HepG2 (cell line): ENCODE measurements around the gene VSIG10L2. TPM values are rescaled to one million over a fixed set of nuclear protein-coding genes. Genes with fewer than 3 reads are reported as not detected.

Source experiments
- AHR ChIP-seq: IDR thresholded peaks from 2 replicates; pipeline ENCODE4 v1.6.1; 2018; ENCODE audit warnings: missing genetic modification reagents, missing compliant biosample characterization
- BHLHE40 ChIP-seq: IDR thresholded peaks from 2 replicates; pipeline ENCODE4 v1.6.1; 2011; ENCODE audit warnings: low read length, improper control_type of control experiment
- CREB3 ChIP-seq: sonication (generic); formaldehyde crosslinking; IDR thresholded peaks from 2 replicates; pipeline ENCODE4 v1.5.0; 2020; ENCODE audit warnings: missing genetic modification reagents
- DZIP1 ChIP-seq: sonication (generic); formaldehyde crosslinking; IDR thresholded peaks from 2 replicates; pipeline ENCODE4 v1.5.0; 2020; ENCODE audit warnings: mild to moderate bottlenecking, missing genetic modification reagents
- ELF4 ChIP-seq: sonication (generic); formaldehyde crosslinking; IDR thresholded peaks from 2 replicates; pipeline ENCODE4 v1.5.0; 2020; ENCODE audit warnings: missing genetic modification reagents, mild to moderate bottlenecking, moderate library complexity, borderline replicate concordance
- FOXK1 ChIP-seq: sonication (generic); formaldehyde crosslinking; IDR thresholded peaks from 2 replicates; pipeline ENCODE4 v1.4.0; 2020; ENCODE audit warnings: low read depth, missing genetic modification reagents, borderline replicate concordance
- HMG20B ChIP-seq: conservative IDR thresholded peaks from 2 replicates; pipeline ENCODE4 v1.6.1; 2016; ENCODE audit warnings: missing genetic modification reagents, missing compliant biosample characterization
- HMGXB4 ChIP-seq, 2 experiments: sonication (generic) in 1 of 2; formaldehyde crosslinking in 1 of 2; IDR thresholded peaks; 2 replicates each; pipeline versions ENCODE4 v1.4.0 to v1.6.1; 2018 to 2020; ENCODE audit warnings: missing genetic modification reagents in 2 of 2, borderline replicate concordance in 1 of 2, low read depth in 1 of 2, mild to moderate bottlenecking in 1 of 2, missing biosample characterization in 1 of 2
- HOXA7 ChIP-seq: sonication (generic); formaldehyde crosslinking; IDR thresholded peaks from 2 replicates; pipeline ENCODE4 v1.8.1; 2022; ENCODE audit warnings: mild to moderate bottlenecking, missing genetic modification reagents, moderate library complexity
- MED8 ChIP-seq: sonication (generic); formaldehyde crosslinking; IDR thresholded peaks from 2 replicates; pipeline ENCODE4 v1.8.1; 2023; ENCODE audit warnings: mild to moderate bottlenecking, missing genetic modification reagents; ENCODE audit not compliant: insufficient replicate concordance
- MIXL1 ChIP-seq: IDR thresholded peaks from 2 replicates; pipeline ENCODE4 v1.6.1; 2016
- NCOA1 ChIP-seq: sonication (generic); formaldehyde crosslinking; IDR thresholded peaks from 2 replicates; pipeline ENCODE4 v1.9.0; 2021; ENCODE audit warnings: missing genetic modification reagents
- POLR2A ChIP-seq, 2 experiments: IDR thresholded peaks; 2 replicates each; pipeline ENCODE4 v1.6.1; 2011; ENCODE audit warnings: low read depth in 2 of 2, low read length in 2 of 2, mild to moderate bottlenecking in 1 of 2, moderate library complexity in 1 of 2; ENCODE audit not compliant: insufficient read depth in 1 of 2
- TCF7L2 ChIP-seq: IDR thresholded peaks from 2 replicates; pipeline ENCODE4 v1.6.1; 2011; ENCODE audit warnings: mild to moderate bottlenecking, low read depth, low read length, moderate library complexity
- ZNF101 ChIP-seq: sonication (generic); formaldehyde crosslinking; IDR thresholded peaks from 2 replicates; pipeline ENCODE4 v1.4.0; 2020; ENCODE audit warnings: mild to moderate bottlenecking, low read depth, missing genetic modification reagents, borderline replicate concordance
- ZNF292 ChIP-seq: sonication (generic); formaldehyde crosslinking; IDR thresholded peaks from 2 replicates; pipeline ENCODE4 v1.8.1; 2022; ENCODE audit warnings: mild to moderate bottlenecking, low read depth, missing genetic modification reagents, borderline replicate concordance
- ZNF468 ChIP-seq: sonication (generic); formaldehyde crosslinking; IDR thresholded peaks from 2 replicates; pipeline ENCODE4 v1.8.0; 2022; ENCODE audit warnings: mild to moderate bottlenecking, moderate library complexity, missing genetic modification reagents
- ZNF562 ChIP-seq: sonication (generic); formaldehyde crosslinking; IDR thresholded peaks from 2 replicates; pipeline ENCODE4 v1.8.0; 2022; ENCODE audit warnings: missing genetic modification reagents, borderline replicate concordance
- ZNF564 ChIP-seq: sonication (generic); formaldehyde crosslinking; IDR thresholded peaks from 2 replicates; pipeline ENCODE4 v1.8.1; 2023; ENCODE audit warnings: mild to moderate bottlenecking, missing genetic modification reagents
- ZNF615 ChIP-seq: sonication (generic); formaldehyde crosslinking; IDR thresholded peaks from 2 replicates; pipeline ENCODE4 v1.5.0; 2020; ENCODE audit warnings: mild to moderate bottlenecking, missing genetic modification reagents, borderline replicate concordance
- ZNF773 ChIP-seq: sonication (generic); formaldehyde crosslinking; IDR thresholded peaks from 2 replicates; pipeline ENCODE4 v1.4.0; 2020; ENCODE audit warnings: missing genetic modification reagents, borderline replicate concordance
- ZNF788 ChIP-seq: sonication (generic); formaldehyde crosslinking; IDR thresholded peaks from 2 replicates; pipeline ENCODE4 v1.5.0; 2020; ENCODE audit warnings: mild to moderate bottlenecking, missing genetic modification reagents, borderline replicate concordance
- polyA plus RNA-seq, 8 experiments: library from polyadenylated mRNA; depleted of rRNA in 3 of 8; stranded (reverse) in 7 of 8; unstranded in 1 of 8; fragments of >200 nt; fragmentation: Illumina TruSeq in 4 of 8; extraction: Trizol in 4 of 8; gene quantifications; 2 replicates each; pipeline versions ENCODE4 v1.2.1 to v1.2.3, GENCODE V29; 2011 to 2016; ENCODE audit warnings: low read depth in 4 of 8, missing spikeins in 1 of 8, mixed read lengths in 1 of 8; ENCODE audit not compliant: insufficient read depth in 1 of 8
- total RNA-seq, 5 experiments: library from RNA; depleted of rRNA; stranded (reverse); fragments of >200 nt; fragmentation: Illumina TruSeq; extraction: Trizol; gene quantifications; 2 replicates each; pipeline ENCODE4 v1.2.3, GENCODE V29; 2016; ENCODE audit warnings: low read depth in 1 of 5

VSIG10L2 gene
- total and polyA plus RNA-seq, 2 of the 13 experiments (the other 11 are each of a cell fraction or from before 2014, with no cell fraction given) = 0.21 TPM; not detected in 1

- TF ChIP-seq CREB3 (CRISPR knock-in tag) (no peak), ZNF101 (CRISPR knock-in tag) (no peak), HMG20B (CRISPR knock-in tag) (no peak), TCF7L2 (no peak), ZNF788 (no peak; the same call in 1 of the 2 replicates), ZNF292 (no peak), FOXK1 (CRISPR knock-in tag) (0 out of 2 replicates have a peak, but pooled peaks have one; percentile 46), NCOA1 (peak; percentile 49; the same call in 1 of the 2 replicates), ZNF615 (CRISPR knock-in tag) (no peak), MED8 (CRISPR knock-in tag) (no peak), ZNF468 (CRISPR knock-in tag) (no peak), ELF4 (CRISPR knock-in tag) (no peak), HOXA7 (CRISPR knock-in tag) (no peak), MIXL1 (CRISPR knock-in tag) (no peak), HMGXB4 (CRISPR knock-in tag; IDR thresholded peaks at IDR 0.05; ENCODE audit: borderline replicate concordance in 1 of 2, low read depth in 1 of 2) (peak in 1 of 2 experiments; percentile 50; a peak in 2 of 4 replicates), ZNF773 (CRISPR knock-in tag) (no peak), DZIP1 (CRISPR knock-in tag) (no peak), BHLHE40 (no peak), AHR (CRISPR knock-in tag) (no peak), ZNF564 (CRISPR knock-in tag) (no peak), ZNF562 (CRISPR knock-in tag) (no peak), POLR2A (IDR thresholded peaks at IDR 0.05; ENCODE audit: insufficient read depth in 1 of 2, low read depth in 2 of 2, low read length in 2 of 2) (peak; percentile 73 to 77)
Measured at GRCh38 chr11:125902927-125903710, 42.7 kb upstream of the VSIG10L2 start, which contains the start of gene PUS3 (continued).
